Lower leg skin (tissue), 3 donors: ENCODE measurements around the gene PRDM15.

Experiments used
- CTCF ChIP-seq, 3 donors: fragments of 450-650 bp; IDR thresholded peaks; one replicate each; pipeline ENCODE4 v1.5.1; 2016; ENCODE audit warnings: antibody characterized with exemption in 3 of 3, mild to moderate bottlenecking in 3 of 3, moderate library complexity in 2 of 3
- POLR2A ChIP-seq, 2 donors: fragments of 450-650 bp; IDR thresholded peaks; one replicate each; pipeline ENCODE4 v1.6.1; 2016 to 2017; ENCODE audit warnings: antibody characterized with exemption in 2 of 2, mild to moderate bottlenecking in 1 of 2, moderate library complexity in 1 of 2

GRCh38 chr21:41908829-41909228 is 29.7 kb upstream of the PRDM15 start:
- TF ChIP-seq CTCF (IDR thresholded peaks at IDR 0.05) (no peak), POLR2A (IDR thresholded peaks at IDR 0.05) (no peak)
